IPS-18a (cell line): ENCODE results near the gene MT1A.
"Not testable (repeated sequence)": the region's sequence is repeated elsewhere in the genome, so short reads cannot be mapped to it uniquely, and the experiment has no call there.

Experiments used
- H3K27ac ChIP-seq: one replicate; pipeline ENCODE4 v1.5.1; 2013; ENCODE audit warnings: low read length
- H3K27me3 ChIP-seq: one replicate; pipeline ENCODE4 v1.6.1; 2013; ENCODE audit warnings: mild to moderate bottlenecking, low read length; ENCODE audit not compliant: control insufficient read depth, insufficient read depth
- H3K36me3 ChIP-seq: one replicate; pipeline ENCODE4 v1.6.1; 2013; ENCODE audit warnings: low read depth, low read length; ENCODE audit not compliant: control insufficient read depth
- H3K4me1 ChIP-seq: one replicate; pipeline ENCODE4 v1.6.1; 2013; ENCODE audit warnings: low read depth, low read length; ENCODE audit not compliant: control insufficient read depth
- H3K4me3 ChIP-seq: one replicate; pipeline ENCODE4 v1.5.1; 2013; ENCODE audit warnings: low read length
- H3K9ac ChIP-seq: one replicate; pipeline ENCODE4 v1.6.1; 2013; ENCODE audit warnings: mild to moderate bottlenecking, low read length, moderate library complexity
- H3K9me3 ChIP-seq: one replicate; pipeline ENCODE4 v1.6.1; 2013; ENCODE audit warnings: low read depth, low read length; ENCODE audit not compliant: control insufficient read depth

The MT1A gene

GRCh38 chr16:56613706-56614105, 24.8 kb upstream of the MT1A start:
- Histone ChIP-seq H3K9me3 (no peaks in the 10 kb centered on the region), H3K4me1 (peaks cover 20% of the 10 kb centered on the region), H3K4me3 (no peak overlapping the region), H3K27ac (no peak overlapping the region), H3K27me3 (peaks cover 87% of the 10 kb centered on the region), H3K9ac (no peak overlapping the region), H3K36me3 (no peaks in the 10 kb centered on the region)

- peaks cover 87% of the 10 kb centered on the region for H3K27me3 ChIP-seq
- peaks cover 17% of the 10 kb centered on the region for H3K4me1 ChIP-seq
- no peak overlapping the region for H3K27ac ChIP-seq
Measured at GRCh38 chr16:56614549-56614991, 23.9 kb upstream of the MT1A start.

GRCh38 chr16:56615353-56615752, 23.1 kb upstream of the MT1A start:
- Histone ChIP-seq H3K36me3 (no peaks in the 10 kb centered on the region), H3K27me3 (peaks cover 87% of the 10 kb centered on the region), H3K4me1 (peaks cover 9% of the 10 kb centered on the region), H3K27ac (no peak overlapping the region), H3K9ac (no peak overlapping the region), H3K4me3 (no peak overlapping the region), H3K9me3 (no peaks in the 10 kb centered on the region)

More at GRCh38 chr16:56614549-56614991, 23.9 kb upstream of the MT1A start:
- H3K36me3 ChIP-seq: no peaks in the 10 kb centered on the region
- H3K9me3 ChIP-seq: no peaks in the 10 kb centered on the region
- H3K4me3 ChIP-seq: no peak overlapping the region
- H3K9ac ChIP-seq: no peak overlapping the region

- Histone ChIP-seq H3K27me3 (peaks cover 87% of the 10 kb centered on the region), H3K4me3 (peak overlapping the region; percentile 62)
Measured at GRCh38 chr16:56616608-56617211, 21.8 kb upstream of the MT1A start.

GRCh38 chr16:56617212-56618085, 21.0 kb upstream of the MT1A start:
- H3K4me3 ChIP-seq: peak overlapping the region; percentile 62
- H3K9ac ChIP-seq: no peak overlapping the region
- H3K9me3 ChIP-seq: no peaks in the 10 kb centered on the region
- H3K4me1 ChIP-seq: peaks cover 18% of the 10 kb centered on the region
- H3K27ac ChIP-seq: no peak overlapping the region
- H3K36me3 ChIP-seq: no peaks in the 10 kb centered on the region
- H3K27me3 ChIP-seq: peaks cover 93% of the 10 kb centered on the region

More at GRCh38 chr16:56616608-56617211, 21.8 kb upstream of the MT1A start:
- H3K9ac ChIP-seq: no peak overlapping the region
- no peaks in the 10 kb centered on the region for H3K9me3 ChIP-seq
- H3K4me1 ChIP-seq: peaks cover 16% of the 10 kb centered on the region
- no peaks in the 10 kb centered on the region for H3K36me3 ChIP-seq
- H3K27ac ChIP-seq: no peak overlapping the region

- H3K4me1 ChIP-seq: peaks cover 18% of the 10 kb centered on the region
- no peaks in the 10 kb centered on the region for H3K9me3 ChIP-seq
- no peak overlapping the region for H3K4me3 ChIP-seq
- H3K9ac ChIP-seq: no peak overlapping the region
- no peaks in the 10 kb centered on the region for H3K36me3 ChIP-seq
- H3K27me3 ChIP-seq: peaks cover 100% of the 10 kb centered on the region
- no peak overlapping the region for H3K27ac ChIP-seq
Measured at GRCh38 chr16:56618138-56618537, 20.3 kb upstream of the MT1A start.

GRCh38 chr16:56620339-56620897, 18.0 kb upstream of the MT1A start:
- H3K27me3 ChIP-seq: peaks cover 100% of the 10 kb centered on the region

GRCh38 chr16:56621665-56622445, 16.6 kb upstream of the MT1A start:
- H3K27me3 ChIP-seq: peaks cover 100% of the 10 kb centered on the region
- H3K27ac ChIP-seq, H3K4me3 ChIP-seq: not testable (repeated sequence)

More at GRCh38 chr16:56620339-56620897, 18.0 kb upstream of the MT1A start:
- Histone ChIP-seq H3K4me1 (peaks cover 18% of the 10 kb centered on the region), H3K4me3 (no peak overlapping the region), H3K36me3 (no peaks in the 10 kb centered on the region), H3K9ac (no peak overlapping the region), H3K9me3 (no peaks in the 10 kb centered on the region), H3K27ac (no peak overlapping the region)

GRCh38 chr16:56623184-56623583, 15.3 kb upstream of the MT1A start:
- H3K9ac ChIP-seq, H3K4me3 ChIP-seq, H3K9me3 ChIP-seq, H3K27ac ChIP-seq, H3K36me3 ChIP-seq: not testable (repeated sequence)
- Histone ChIP-seq H3K27me3 (peaks cover 100% of the 10 kb centered on the region), H3K4me1 (peaks cover 21% of the 10 kb centered on the region)

More at GRCh38 chr16:56621665-56622445, 16.6 kb upstream of the MT1A start:
- H3K36me3 ChIP-seq, H3K9ac ChIP-seq, H3K9me3 ChIP-seq: not testable (repeated sequence)
- peaks cover 25% of the 10 kb centered on the region for H3K4me1 ChIP-seq

GRCh38 chr16:56623637-56624036, 14.8 kb upstream of the MT1A start:
- Histone ChIP-seq H3K4me1 (peaks cover 20% of the 10 kb centered on the region), H3K9me3 (no peaks in the 10 kb centered on the region), H3K9ac (no peak overlapping the region), H3K27ac (no peak overlapping the region), H3K27me3 (peaks cover 100% of the 10 kb centered on the region), H3K36me3 (no peaks in the 10 kb centered on the region), H3K4me3 (no peak overlapping the region)
